ENCODE results near the gene YDJC.
"Not testable (repeated sequence)": the region's sequence is repeated elsewhere in the genome, so short reads cannot be mapped to it uniquely, and the experiment has no call there.

Gene YDJC

DNA sequence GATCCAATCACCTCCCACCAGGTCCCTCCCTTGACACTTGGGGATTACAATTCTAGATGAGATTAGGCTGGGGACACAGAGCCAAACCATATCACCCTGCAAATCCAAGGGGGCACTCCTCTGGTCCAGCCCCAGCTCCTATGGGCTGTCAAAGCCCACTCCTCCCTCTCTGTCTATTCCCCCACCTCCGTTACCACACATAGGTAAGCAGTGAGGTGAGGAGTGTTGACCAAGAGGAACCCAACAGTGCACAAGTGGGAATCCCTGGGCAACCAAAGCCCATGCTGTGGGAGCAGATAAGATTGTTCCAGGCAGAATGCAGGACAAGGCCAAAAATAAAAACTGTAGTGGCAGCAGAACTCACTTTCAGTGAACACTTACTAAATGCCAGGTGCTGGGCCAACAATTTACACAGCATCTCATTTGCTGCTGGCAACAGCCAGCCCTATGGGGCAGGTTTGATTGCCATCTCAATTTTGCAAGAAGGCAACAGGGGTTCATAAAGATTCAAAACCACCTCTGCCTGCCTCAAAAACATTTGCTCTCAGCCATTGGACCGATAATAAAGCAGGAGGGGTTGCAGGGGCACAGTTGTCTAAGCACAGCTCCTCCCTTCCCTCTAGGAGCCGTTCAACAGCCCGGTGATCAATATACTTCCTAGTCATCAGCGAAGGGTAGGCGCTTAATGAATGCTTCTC is 21.1 kb upstream of the YDJC start:
- no peak for DNase-seq

DNA sequence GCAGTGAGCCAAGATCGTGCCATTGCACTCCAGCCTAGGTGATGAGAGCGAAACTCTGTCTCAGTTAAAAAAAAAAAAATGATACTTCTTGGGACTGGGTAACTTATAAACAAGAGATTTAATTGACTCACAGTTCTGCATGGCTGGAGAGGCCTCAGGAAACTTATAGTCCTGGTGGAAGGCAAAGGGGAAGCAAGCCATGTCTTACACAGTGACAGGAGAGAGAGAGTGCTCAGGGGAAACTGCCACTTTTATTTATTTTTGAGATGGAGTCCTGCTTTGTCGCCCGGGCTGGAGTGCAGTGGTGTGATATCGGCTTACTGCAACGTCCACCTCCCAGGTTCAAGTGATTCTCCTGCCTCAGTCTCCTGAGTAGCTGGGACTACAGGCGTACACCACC is 20.5 kb upstream of the YDJC start:
- no peak for DNase-seq

DNA sequence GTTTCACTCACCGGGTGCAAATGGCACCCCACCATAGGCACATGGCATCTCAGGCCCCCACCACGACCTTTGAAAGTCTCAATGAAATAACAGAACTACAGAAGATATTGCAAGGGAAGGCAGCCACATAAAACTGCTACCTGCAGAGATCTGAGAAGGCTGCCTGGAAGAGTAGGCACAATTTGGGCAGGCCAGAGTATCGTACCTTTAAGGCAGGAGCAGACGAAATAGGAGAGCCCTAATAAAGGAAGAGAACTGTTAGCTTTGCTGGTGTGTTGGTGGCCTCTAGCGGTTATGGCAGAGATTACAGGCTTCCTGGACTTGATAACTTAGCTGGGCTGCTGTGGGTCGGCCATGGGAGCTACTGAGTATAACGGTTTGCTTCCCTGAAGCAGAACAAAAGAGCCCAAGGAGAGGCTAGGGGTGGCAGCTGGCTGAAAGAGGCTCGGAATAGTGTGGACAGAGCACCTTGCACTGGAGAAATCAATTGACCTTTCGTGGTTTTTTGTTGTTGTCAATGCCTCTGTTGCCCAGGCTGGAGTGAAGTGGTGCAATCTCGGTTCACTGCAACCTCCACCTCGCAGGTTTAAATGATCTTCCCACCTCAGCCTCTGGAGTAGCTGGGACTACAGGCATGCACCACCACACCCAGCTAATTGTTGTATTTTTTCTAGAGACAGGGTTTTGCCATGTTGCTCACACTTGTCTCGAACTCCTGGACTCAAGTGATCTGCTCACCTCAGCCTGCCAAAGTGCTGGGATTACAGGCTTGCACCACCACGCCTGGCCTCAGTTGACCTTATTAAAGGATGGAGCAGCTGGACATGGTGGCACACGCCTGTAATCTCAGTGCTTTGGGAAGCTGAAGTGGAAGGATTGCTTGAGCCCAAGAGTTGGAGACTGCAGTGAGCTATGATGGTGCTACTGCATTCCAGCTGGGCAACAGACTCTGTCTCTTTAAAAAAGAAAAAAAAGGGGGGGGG is 17.1 kb upstream of the YDJC start:
- DNase-seq, result peak; percentile 69

DNA sequence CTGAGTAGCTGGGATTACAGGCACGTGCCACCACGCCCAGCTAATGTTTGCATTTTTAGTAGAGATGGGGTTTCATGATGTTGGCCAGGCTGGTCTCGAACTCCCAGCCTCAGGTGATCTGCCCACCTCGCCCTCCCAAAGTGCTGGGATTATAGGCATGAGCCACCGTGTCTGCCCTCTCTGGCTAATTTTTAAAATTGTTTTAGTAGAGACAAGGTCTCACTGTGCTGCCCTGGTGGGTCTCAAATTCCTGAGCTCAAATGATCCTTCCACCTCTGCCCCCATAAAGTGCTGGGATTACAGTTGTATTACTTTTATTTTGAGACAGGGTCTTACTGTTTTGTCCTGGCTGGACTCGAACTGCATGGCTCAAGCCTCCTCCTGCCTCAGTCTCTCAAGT is 15.7 kb upstream of the YDJC start:
- not testable (repeated sequence) for DNase-seq

DNA sequence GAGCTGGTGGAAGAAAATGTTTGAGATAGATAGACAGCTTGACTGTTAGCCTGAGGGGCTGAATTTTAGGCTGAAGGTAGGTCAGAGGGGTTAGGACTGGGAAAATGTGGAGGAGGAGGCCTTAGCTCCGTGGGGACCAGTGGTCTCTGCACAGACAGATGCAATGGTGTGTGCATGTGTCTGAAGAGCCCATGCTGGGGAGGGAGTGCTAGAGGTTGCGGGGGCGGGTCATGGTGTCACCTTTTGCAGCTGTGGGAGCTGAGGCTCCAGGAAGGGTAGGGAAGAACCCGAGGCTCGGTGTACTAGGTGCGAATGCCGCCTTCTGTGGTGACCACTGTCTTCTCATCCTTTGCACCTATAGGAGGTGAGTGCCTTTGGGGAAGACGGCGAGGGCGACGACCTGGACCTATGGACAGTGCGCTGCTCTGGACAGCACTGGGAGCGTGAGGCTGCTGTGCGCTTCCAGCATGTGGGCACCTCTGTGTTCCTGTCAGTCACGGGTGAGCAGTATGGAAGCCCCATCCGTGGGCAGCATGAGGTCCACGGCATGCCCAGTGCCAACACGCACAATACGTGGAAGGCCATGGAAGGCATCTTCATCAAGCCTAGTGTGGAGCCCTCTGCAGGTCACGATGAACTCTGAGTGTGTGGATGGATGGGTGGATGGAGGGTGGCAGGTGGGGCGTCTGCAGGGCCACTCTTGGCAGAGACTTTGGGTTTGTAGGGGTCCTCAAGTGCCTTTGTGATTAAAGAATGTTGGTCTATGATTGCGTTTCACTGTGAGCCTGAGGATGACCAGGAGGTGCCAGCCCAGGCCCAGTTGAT is 13.9 kb upstream of the YDJC start:
- peak; percentile 6 for DNase-seq

DNA sequence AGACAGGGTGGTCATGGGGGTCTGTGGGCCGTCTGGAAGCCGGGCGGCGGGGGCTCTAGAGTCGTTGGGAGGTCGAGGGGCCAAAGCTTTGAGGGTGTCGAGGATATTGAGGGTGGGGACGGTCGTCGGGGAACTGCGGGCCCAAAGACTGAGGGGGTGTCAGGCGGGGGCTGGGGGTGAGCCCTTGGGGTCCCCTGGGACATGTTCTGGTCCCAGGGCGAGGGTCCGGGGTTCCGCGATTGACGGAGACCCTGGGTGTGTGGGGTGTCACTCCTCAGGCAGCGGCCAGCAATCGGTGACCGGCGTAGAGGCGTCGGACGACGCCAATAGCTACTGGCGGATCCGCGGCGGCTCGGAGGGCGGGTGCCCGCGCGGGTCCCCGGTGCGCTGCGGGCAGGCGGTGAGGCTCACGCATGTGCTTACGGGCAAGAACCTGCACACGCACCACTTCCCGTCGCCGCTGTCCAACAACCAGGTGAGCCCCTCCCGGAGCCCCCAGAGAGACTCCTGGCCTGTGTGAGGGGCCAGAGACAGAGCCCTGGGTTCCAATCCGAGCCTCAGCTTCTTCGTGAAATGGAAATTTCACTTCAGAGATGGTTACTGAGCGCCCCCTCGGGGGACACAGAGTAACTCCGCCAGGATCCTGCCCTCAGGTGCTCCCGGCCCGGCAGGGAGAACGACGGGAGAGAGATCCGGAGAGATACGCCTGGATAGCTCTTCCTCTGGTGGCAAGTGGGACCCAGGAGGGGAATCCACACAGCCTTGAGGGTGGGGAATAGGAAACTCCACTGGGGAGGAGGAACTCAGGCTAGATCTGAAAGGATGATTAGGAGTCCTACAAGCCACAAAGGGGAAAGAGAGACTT is 13.0 kb upstream of the YDJC start:
- DNase-seq, result peak; percentile 55

DNA sequence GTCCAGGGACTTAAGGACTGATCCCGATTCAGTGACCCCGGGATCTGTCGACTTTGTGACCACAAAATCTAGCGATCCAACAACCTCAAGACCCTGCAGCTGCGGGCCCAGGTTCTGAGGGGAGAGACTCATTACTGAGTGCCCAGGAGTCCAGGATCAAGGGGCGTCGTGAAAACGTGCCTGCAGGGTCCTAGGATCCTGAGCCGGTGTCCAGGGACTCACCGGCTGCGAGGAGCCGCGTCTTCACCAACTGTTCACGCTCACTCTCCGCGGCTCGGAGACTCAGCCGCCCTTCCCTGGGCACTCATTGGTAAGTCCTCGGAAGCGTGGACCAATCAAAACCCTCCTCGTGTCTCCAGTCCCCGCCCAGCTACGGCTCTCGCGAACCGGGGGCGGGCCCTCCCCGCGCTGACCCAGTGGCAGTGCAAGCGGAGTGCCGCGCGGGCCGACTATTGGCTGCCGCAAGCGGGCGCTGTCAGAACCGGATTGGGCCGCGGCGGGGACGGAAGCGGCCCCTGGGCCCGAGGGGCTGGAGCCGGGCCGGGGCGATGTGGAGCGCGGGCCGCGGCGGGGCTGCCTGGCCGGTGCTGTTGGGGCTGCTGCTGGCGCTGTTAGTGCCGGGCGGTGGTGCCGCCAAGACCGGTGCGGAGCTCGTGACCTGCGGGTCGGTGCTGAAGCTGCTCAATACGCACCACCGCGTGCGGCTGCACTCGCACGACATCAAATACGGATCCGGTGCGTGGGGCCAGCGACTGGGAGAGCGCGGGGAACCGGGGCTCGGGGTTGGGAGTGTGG is 12.2 kb upstream of the YDJC start, which contains the start of gene SDF2L1:
SDF2L1 (plus strand) TSS at position 514 of the 795 bp plus-strand sequence; CDS start at position 549, 35 bp downstream.
- peak; percentile 98 for DNase-seq

DNA sequence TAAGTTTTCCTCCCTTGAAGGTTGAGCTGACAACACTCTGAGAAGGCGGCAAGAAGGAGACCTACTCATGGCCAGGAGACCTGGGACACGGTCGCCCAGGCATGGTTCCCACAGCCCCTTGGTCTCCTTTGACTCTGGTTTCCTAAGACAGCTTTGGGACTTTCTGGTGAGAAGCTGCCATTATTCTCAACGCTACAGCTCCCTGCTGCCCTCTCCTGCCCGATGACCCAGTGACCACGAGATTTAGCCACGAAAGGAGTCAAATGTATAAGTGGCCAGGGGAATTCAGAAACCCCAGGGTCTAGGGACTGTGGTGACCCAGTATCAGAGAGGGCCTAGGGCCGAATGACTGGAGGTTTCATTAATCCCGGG is 11.6 kb upstream of the YDJC start:
- DNase-seq, result no peak

DNA sequence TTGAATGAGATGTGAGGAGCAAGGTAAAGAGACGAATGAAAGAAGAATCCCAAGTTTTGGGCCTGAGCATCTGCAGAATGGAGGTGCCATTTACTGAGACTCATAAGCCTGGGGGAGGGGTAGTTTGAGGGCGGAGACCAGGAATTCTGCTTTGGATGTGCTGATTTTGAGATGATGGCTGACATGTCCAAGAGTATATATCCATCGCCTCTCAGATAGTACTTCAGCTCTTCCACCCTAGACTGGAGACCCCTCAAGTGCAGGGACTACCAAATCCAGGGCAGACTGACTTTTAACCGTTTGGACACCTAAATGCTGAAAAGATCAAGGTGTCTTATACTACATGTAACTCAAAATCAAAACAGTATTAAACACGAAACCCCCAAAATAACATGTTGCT is 11.0 kb upstream of the YDJC start:
- no peak for DNase-seq

DNA sequence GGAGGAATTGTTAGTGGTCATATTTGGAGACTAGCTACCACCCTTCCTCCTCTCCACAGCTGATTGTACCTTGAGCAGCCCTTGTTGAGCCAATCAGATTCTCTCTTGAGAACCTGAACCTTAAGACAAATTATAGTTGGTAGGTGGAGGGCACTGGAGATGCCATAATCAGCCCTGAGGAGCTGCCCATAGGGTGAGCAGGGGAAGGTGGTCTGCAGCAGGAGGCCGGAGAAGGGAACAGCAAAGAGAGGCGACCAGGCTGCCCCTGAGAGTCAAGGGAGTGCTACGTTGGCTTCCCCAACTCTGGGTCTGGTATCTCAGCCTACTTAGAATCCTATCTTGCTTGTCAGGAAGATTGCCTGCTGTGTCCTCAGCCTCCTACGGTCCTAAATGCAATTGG is 9.5 kb upstream of the YDJC start:
- DNase-seq, result no peak

DNA sequence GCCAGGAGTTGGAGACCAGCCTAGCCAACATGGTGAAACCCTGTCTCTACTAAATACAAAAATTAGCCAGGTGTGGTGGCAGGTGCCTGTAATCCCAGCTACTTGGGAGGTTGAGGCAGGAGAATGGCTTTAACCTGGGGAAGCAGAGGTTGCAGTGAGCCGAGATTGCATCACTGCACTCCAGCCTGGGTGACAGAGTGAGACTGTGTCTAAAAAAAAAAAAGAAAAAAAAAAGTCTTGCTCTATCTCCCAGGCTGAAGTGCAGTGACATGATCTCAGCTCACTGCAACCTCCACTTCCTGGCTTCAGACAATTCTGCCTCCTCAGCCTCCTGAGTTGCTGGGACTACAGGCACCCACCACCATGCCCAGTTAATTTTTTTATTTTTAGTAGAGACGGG is 7.6 kb upstream of the YDJC start:
- DNase-seq, result not testable (repeated sequence)

DNA sequence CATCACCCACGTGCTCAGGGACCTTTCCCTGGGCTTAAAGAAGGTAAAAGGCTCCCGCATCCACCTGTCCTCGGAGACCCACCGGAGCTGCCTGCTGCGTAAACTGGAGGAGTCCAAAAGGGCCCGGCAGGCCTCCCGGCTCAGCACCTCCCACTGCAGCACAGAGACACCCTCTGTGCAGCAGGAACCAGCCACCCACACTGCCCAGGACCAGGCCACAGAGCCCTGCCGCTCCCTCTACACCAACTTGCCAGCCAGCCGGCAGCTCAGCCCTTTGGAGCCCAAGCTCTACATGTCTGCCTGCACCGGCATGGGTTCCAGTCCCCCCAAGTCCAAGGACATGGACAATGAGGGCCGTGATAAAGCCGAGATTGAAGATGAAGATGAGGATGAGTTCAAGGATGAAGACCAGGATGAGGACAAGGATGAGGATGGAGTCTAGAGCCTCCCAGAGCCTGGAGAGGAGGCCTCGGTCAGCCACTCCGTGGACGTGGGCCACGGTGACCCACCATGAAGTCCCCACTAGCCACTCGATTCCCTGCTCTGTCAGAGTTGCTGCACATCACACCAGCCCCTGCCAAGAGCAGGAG is 6.9 kb upstream of the YDJC start:
- no peak for DNase-seq

DNA sequence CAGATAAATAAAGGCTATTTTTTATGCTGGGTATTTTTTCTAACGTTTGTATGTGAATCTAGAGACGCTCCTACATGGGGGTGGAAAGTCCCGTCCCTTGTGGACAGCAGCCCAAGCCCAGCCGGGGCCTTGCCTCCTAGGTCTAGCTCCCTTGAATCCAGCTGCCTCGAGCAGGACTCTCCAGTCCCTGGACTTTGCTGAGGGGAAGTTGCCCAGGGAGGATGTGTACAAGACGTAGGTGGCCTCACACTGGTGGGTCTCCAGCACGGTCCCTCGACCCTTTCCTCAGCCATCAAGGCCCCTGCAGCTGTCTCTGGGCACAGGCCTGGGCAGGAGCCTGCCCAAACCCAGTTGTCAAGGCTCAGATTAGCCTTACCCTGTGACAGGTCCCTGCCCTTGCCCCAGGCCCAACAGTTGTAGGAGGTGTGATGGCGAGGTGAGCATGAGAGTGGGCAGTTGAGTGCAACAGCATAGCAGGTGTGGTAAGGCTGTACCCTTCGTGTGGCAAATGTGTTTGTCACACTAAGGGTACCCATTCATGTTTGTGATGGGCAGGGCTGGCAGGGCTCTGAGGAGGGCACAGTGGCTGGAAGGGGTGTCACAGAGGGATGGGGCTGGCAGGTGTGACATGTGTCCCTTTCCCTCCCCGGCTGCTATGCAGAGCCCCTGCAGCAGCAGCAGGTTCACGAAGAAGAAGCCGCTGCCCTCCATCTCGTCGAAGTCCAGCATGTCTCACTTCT is 6.1 kb upstream of the YDJC start:
- no peak for DNase-seq

DNA sequence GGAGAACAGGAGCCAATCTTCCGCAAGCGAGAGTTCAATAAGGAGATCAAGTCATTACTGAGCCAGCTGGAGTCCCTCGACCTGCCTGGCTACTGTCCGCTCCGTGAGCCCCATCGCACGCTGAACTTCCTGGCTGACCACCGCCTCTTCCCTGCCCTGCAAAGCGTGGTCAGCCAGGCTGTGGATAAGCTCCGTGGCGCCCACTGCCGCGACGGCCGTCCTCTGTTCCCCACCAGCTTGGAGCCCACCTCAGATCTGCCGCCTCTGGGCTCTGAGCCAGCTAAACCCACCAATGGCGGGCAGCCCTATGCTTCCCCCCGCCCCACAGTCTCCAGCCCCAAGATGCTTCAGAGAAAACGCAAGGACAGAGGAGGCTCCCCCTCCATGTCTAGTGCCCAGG is 5.0 kb upstream of the YDJC start:
- no peak for DNase-seq

DNA sequence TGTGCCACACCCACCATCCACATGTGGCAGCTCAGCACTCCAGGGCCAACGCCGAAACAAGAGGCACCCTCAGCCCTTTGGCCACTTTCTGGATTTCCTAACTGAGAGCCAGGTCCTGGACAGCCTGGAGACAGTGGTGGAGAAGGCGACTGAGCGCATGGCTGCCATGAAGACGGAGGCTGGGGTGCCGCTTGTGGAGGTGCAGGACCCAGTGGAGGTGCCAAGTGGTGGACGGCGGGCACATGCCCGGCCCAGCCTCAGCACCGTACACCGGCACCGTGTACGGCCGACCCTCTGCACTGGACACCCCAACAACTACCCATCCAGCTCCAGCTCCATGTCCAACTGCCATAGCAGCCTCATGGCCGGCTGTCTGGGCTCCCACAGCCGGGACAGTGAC is 4.3 kb upstream of the YDJC start:
- DNase-seq, result no peak

DNA sequence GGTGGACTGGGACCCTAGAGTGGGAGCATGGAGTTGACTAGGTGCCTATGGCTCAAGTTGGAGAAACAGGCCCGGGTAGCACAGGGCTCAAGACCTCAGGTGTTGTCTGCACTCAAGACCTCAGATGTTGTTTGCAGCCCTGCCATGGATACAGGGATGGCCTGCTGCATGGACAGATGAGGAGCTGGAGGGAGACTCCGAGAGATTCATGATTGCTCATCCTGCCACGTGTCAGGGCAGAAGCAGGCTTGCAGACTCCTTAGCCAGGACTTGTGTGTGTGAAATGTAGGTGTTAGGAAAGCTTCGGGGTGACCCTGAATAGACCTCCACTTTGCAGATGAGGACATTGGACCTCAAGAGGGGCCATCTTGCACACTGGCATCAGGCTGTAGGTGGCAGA is 3.7 kb upstream of the YDJC start:
- DNase-seq, result no peak

DNA sequence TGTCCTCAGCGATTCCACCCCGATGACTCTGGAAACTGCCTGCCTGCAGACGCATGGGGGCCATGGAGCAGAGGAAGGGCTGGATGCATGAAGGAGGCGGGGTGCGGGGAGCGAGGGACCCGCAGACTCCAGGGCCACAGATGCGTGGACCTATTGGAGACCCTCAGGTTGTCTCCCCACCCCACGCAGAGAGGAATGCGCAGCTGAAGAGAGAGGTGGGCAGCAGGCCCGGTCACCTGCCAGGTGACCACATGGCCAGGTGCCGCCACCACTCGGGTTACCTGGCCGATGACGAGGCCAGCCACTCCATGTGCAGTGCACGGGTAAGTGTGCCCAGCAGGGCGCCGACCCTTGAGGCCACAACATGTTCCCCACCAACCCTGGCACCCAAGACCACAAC is 3.1 kb upstream of the YDJC start:
- no peak for DNase-seq

DNA sequence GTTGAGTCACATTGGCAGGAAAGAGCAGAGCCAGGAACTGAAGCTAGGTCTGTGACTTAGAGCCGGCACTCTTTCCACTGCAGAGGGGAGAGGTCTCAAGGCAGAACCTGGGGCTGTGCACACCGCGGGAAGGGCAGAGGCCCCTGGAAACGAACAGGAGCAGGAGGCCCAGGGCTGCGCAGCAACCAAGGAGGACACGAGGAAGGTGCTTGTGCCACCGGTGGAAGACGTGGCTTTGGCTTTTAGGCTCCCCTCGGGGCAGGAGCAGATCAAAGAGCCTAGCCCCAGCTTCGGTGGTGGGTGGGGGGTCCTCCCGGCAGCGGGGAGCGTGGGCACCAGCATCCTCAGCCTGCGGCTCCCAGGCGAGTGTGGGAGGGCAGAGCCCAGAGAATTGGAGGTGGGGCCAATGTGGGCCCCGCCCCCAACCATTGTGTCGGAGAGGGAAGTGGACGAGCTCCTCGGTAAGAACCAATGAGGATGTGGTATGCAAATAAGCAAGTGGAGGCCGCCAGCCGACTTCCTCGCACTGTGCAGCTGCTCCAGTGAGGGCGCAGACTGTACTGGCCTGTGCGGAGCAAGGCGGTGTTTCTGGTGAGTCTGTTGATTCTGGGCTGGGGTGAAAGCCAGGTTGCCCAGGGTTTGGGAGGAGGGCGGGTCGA is 2.5 kb upstream of the YDJC start, which contains the start of gene CCDC116:
CCDC116 (plus strand) TSS at position 524 of the 659 bp plus-strand sequence. CDS start 422 bp downstream, outside the sequence.
- DNase-seq, result peak; percentile 52

DNA sequence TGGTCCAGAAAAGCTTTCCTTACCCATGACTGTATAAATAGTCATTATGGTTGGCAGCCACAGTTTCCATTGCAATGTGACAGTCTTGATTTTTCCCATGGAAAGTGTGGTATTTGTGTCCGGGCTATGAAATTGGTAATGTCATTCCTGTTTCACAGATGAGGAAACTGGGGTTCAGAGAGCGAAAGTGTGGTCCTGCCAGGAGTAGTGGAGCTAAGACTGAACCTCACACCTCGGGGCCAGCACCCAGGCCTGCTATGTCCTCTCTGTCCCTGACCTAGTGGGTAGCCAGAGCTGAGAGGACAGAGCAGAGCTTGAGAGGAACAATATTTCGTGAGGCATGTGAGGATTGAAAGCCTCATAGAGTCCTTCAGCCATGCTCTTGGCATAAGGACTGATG is 1.2 kb upstream of the YDJC start:
- DNase-seq, result no peak
